Measurements from ENCODE around the gene SLC44A4. TPM values are rescaled to one million over a fixed set of nuclear protein-coding genes. Genes with fewer than 3 reads are reported as not detected.
A peak's percentile ranks its signal among the peaks of the same experiment; 100 is the strongest.

The SLC44A4 gene
- total and polyA plus RNA-seq, 9 of the 15 experiments (the other 6 are each of a cell fraction or from before 2014, with no cell fraction given): 7.9 to 18.6 (median 11.2) TPM

- TF ChIP-seq MAFG (tag; conservative IDR thresholded peaks at IDR 0.05) (0 out of 2 replicates have a peak, but pooled peaks have one; percentile 8), ARNT (IDR thresholded peaks at IDR 0.05) (no peak), SRSF7 (optimal IDR thresholded peaks at IDR 0.05; ENCODE audit: low read depth, low read length) (no peak), JUNB (CRISPR knock-in tag; conservative IDR thresholded peaks at IDR 0.05) (no peak), BHLHE40 (IDR thresholded peaks at IDR 0.05; ENCODE audit: low read length) (peak; percentile 11; the same call in 1 of the 2 replicates), HNRNPH1 (optimal IDR thresholded peaks at IDR 0.05; ENCODE audit: low read depth, low read length) (no peak), DIDO1 (tag; IDR thresholded peaks at IDR 0.05; ENCODE audit: low read depth) (no peak), BCL6 (CRISPR knock-in tag; IDR thresholded peaks at IDR 0.05) (no peak), MIER1 (IDR thresholded peaks at IDR 0.05; ENCODE audit: low read depth) (no peak), STAG1 (CRISPR knock-in tag; IDR thresholded peaks at IDR 0.05; ENCODE audit: borderline replicate concordance) (no peak), ZNF140 (CRISPR knock-in tag; IDR thresholded peaks at IDR 0.05) (no peak), ZBTB5 (IDR thresholded peaks at IDR 0.05) (no peak), PTBP1 (IDR thresholded peaks at IDR 0.05; ENCODE audit: low read depth, low read length) (no peak), ILF3 (IDR thresholded peaks at IDR 0.05; ENCODE audit: borderline replicate concordance) (no peak), ASH1L (IDR thresholded peaks at IDR 0.05; ENCODE audit: borderline replicate concordance, low read depth, partially characterized antibody) (no peak), SMARCC2 (IDR thresholded peaks at IDR 0.05; ENCODE audit: low read depth) (no peak), ZNF785 (CRISPR knock-in tag; IDR thresholded peaks at IDR 0.05) (no peak), CEBPB (tag; IDR thresholded peaks at IDR 0.05) (no peak), VEZF1 (CRISPR knock-in tag; IDR thresholded peaks at IDR 0.05) (peak; percentile 56), TEAD4 (IDR thresholded peaks at IDR 0.05; ENCODE audit: low read length) (peak; percentile 43; the same call in 1 of the 2 replicates), TEAD4 (CRISPR knock-in tag; IDR thresholded peaks at IDR 0.05; ENCODE audit: borderline replicate concordance) (no peak), HNRNPL (IDR thresholded peaks at IDR 0.05; ENCODE audit: low read depth, low read length) (no peak), HOMEZ (CRISPR knock-in tag; IDR thresholded peaks at IDR 0.05) (no peak), RBM25 (IDR thresholded peaks at IDR 0.05; ENCODE audit: low read depth, low read length, severe bottlenecking) (no peak), HDAC3 (IDR thresholded peaks at IDR 0.05; ENCODE audit: borderline replicate concordance, partially characterized antibody) (no peak), CBFA2T2 (conservative IDR thresholded peaks at IDR 0.05) (peak; percentile 42)
Measured at GRCh38 chr6:31903957-31904356, 25.2 kb upstream of the SLC44A4 start (continued).
